ENCODE data around the gene AKAP10. TPM values are rescaled to one million over a fixed set of nuclear protein-coding genes. Genes with fewer than 3 reads are reported as not detected.
A peak's percentile ranks its signal among the peaks of the same experiment; 100 is the strongest.
"Not testable (repeated sequence)": the region's sequence is repeated elsewhere in the genome, so short reads cannot be mapped to it uniquely, and the experiment has no call there.

Gene AKAP10
- total RNA-seq, 2 donors from 2014 or later = 15.4 to 22.7 TPM

GRCh38 chr17:19939993-19940721 is 37.5 kb downstream of the AKAP10 start:
- DNase-seq (no peak), ATAC-seq (no peak)
- intact Hi-C loops (cut with DNase I) = no loop called here

GRCh38 chr17:19938736-19939135 is 38.9 kb downstream of the AKAP10 start:
- no peak for ATAC-seq
- DNase-seq = no peak
- intact Hi-C loops (cut with DNase I) = no loop called here

GRCh38 chr17:19937522-19937921 is 40.1 kb downstream of the AKAP10 start:
- intact Hi-C loops (cut with DNase I) = no loop called here
- DNase-seq (no peak), ATAC-seq (no peak)

GRCh38 chr17:19935169-19935568 is 42.5 kb downstream of the AKAP10 start:
- intact Hi-C loops (cut with DNase I) = no loop called here
- DNase-seq = no peak
- ATAC-seq = no peak

GRCh38 chr17:19933628-19934027 is 44.0 kb downstream of the AKAP10 start:
- DNase-seq (no peak), ATAC-seq (no peak)
- intact Hi-C loops (cut with DNase I) = no loop called here

- ATAC-seq = no peak
- DNase-seq = no peak
- intact Hi-C loops (cut with DNase I) = no loop called here
Measured at GRCh38 chr17:19933221-19933620, 44.4 kb downstream of the AKAP10 start.

- ATAC-seq (no peak), DNase-seq (no peak)
- intact Hi-C loops (cut with DNase I) = no loop called here
Measured at GRCh38 chr17:19928299-19928698, 49.3 kb downstream of the AKAP10 start.

GRCh38 chr17:19915245-19915978 is 62.2 kb downstream of the AKAP10 start:
- intact Hi-C loops (cut with DNase I) = no loop called here
- DNase-seq = no peak

GRCh38 chr17:19911033-19911432 is 66.6 kb downstream of the AKAP10 start:
- intact Hi-C loops (cut with DNase I) = no loop called here
- ATAC-seq (no peak), DNase-seq (no peak)

More at GRCh38 chr17:19915245-19915978, 62.2 kb downstream of the AKAP10 start:
- no peak for ATAC-seq

- DNase-seq (no peak), ATAC-seq (no peak)
- intact Hi-C loops (cut with DNase I) = no loop called here
Measured at GRCh38 chr17:19909139-19909538, 68.5 kb downstream of the AKAP10 start.

- ATAC-seq (no peak), DNase-seq (no peak)
- intact Hi-C loops (cut with DNase I) = no loop called here
Measured at GRCh38 chr17:19905502-19905901, 72.1 kb downstream of the AKAP10 start.

- peak in 1 of 2 donors; percentile 46 for ATAC-seq
- DNase-seq = peak; percentile 42
- intact Hi-C loops (cut with DNase I) = no loop called here
Measured at GRCh38 chr17:19904924-19905323, 72.7 kb downstream of the AKAP10 start.

- ATAC-seq (peak in 1 of 2 donors; percentile 46), DNase-seq (no peak)
- intact Hi-C loops (cut with DNase I) = no loop called here
Measured at GRCh38 chr17:19904412-19904811, 73.2 kb downstream of the AKAP10 start.

- intact Hi-C loops (cut with DNase I) = no loop called here
- ATAC-seq = no peak
- DNase-seq = no peak
Measured at GRCh38 chr17:19900809-19901208, 76.8 kb downstream of the AKAP10 start.

- intact Hi-C loops (cut with DNase I) = no loop called here
- ATAC-seq = peak in 1 of 2 donors; percentile 32
- DNase-seq = no peak
Measured at GRCh38 chr17:19897903-19898302, 79.7 kb downstream of the AKAP10 start.

GRCh38 chr17:19897090-19897837 is 80.4 kb downstream of the AKAP10 start:
- ATAC-seq (peak; percentile 82), DNase-seq (peak; percentile 52)
- intact Hi-C loops (cut with DNase I) = no loop called here

- ATAC-seq = no peak
- intact Hi-C loops (cut with DNase I) = no loop called here
- no peak for DNase-seq
Measured at GRCh38 chr17:19896679-19897078, 80.9 kb downstream of the AKAP10 start.

- DNase-seq; intact Hi-C loops (cut with DNase I); ATAC-seq: not testable (repeated sequence)
Measured at GRCh38 chr17:19890554-19890953, 87.1 kb downstream of the AKAP10 start.

GRCh38 chr17:19890001-19890400 is 87.6 kb downstream of the AKAP10 start:
- ATAC-seq; intact Hi-C loops (cut with DNase I); DNase-seq: not testable (repeated sequence)

- DNase-seq = no peak
- no peak for ATAC-seq
- intact Hi-C loops (cut with DNase I) = no loop called here
Measured at GRCh38 chr17:19886116-19886515, 91.5 kb downstream of the AKAP10 start.

Data from left cardiac atrium (tissue), 4 donors.